Kidney epithelial cell (primary cell): ENCODE measurements around the gene FAM47E. TPM values are rescaled to one million over a fixed set of nuclear protein-coding genes. Genes with fewer than 3 reads are reported as not detected.
A peak's percentile ranks its signal among the peaks of the same experiment; 100 is the strongest.

Experiments
- DNase-seq: peaks from one replicate; pipeline ENCODE4 v3.0.0-alpha.2; 2010; ENCODE audit warnings: low read depth
- H3K27me3 ChIP-seq: 2 replicates; pipeline ENCODE4 v1.6.0; 2011; ENCODE audit warnings: low read length; ENCODE audit not compliant: control insufficient read depth, insufficient read depth
- H3K36me3 ChIP-seq: 2 replicates; pipeline ENCODE4 v1.5.1; 2011; ENCODE audit warnings: low read length; ENCODE audit not compliant: control insufficient read depth, insufficient read depth
- H3K4me3 ChIP-seq: 2 replicates; pipeline ENCODE4 v1.5.1; 2011; ENCODE audit warnings: low read depth, mild to moderate bottlenecking, control low read depth, low read length
- total RNA-seq: library from RNA; depleted of rRNA; stranded (reverse); fragments of >200 nt; gene quantifications from 2 replicates; pipeline ENCODE4 v1.2.3, GENCODE V29; 2015
- TF ChIP-seq, protein P1 (sequence below): IDR thresholded peaks from 2 replicates; pipeline ENCODE4 v1.5.1; 2011; ENCODE audit warnings: mild to moderate bottlenecking, moderate library complexity, low read length, control low read depth, inconsistent platforms; ENCODE audit not compliant: insufficient read depth, poor library complexity, severe bottlenecking

The FAM47E gene
- total RNA-seq, 1 donor from 2014 or later, result 2.3 TPM

- DNase-seq, result no peak
- Histone ChIP-seq H3K27me3 (peaks cover 13% of the 10 kb centered on the region), H3K4me3 (peak overlapping the region; percentile 62), H3K36me3 (no peaks in the 10 kb centered on the region)
- TF ChIP-seq, protein P1, sequence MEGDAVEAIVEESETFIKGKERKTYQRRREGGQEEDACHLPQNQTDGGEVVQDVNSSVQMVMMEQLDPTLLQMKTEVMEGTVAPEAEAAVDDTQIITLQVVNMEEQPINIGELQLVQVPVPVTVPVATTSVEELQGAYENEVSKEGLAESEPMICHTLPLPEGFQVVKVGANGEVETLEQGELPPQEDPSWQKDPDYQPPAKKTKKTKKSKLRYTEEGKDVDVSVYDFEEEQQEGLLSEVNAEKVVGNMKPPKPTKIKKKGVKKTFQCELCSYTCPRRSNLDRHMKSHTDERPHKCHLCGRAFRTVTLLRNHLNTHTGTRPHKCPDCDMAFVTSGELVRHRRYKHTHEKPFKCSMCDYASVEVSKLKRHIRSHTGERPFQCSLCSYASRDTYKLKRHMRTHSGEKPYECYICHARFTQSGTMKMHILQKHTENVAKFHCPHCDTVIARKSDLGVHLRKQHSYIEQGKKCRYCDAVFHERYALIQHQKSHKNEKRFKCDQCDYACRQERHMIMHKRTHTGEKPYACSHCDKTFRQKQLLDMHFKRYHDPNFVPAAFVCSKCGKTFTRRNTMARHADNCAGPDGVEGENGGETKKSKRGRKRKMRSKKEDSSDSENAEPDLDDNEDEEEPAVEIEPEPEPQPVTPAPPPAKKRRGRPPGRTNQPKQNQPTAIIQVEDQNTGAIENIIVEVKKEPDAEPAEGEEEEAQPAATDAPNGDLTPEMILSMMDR, result no peak
Measured at GRCh38 chr4:76252271-76252653, 741 bp downstream of the FAM47E start.

DNA sequence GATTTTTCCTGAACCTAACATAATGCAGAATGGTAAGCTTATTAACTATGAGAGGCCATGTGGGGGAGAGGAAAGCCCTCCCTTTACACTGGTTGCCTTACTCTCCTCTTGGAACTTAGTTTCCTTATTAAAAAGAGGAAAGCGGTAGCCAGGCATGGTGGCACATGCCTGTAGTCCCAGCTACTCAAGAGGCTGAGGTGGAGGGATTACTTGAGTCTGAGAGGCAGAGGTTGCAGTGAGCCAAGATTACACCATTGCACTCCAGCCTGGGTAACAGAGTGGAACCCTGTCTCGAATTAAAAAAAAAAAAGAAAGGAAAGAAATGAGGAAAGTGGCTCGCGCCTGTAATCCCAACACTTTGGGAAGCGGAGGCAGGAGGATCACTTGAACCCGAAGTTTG lies 2.0 kb downstream of the FAM47E start:
- peaks cover 13% of the 10 kb centered on the region for H3K27me3 ChIP-seq
- no peak for DNase-seq
- TF ChIP-seq, protein P1, result no peak
- H3K36me3 ChIP-seq, result no peaks in the 10 kb centered on the region
- H3K4me3 ChIP-seq, result no peak overlapping the region

- H3K27me3 ChIP-seq, result peaks cover 13% of the 10 kb centered on the region
- H3K36me3 ChIP-seq, result no peaks in the 10 kb centered on the region
- no peak overlapping the region for H3K4me3 ChIP-seq
- DNase-seq, result no peak
- TF ChIP-seq, protein P1, result no peak
Measured at GRCh38 chr4:76256032-76256431, 4.5 kb downstream of the FAM47E start.

DNA sequence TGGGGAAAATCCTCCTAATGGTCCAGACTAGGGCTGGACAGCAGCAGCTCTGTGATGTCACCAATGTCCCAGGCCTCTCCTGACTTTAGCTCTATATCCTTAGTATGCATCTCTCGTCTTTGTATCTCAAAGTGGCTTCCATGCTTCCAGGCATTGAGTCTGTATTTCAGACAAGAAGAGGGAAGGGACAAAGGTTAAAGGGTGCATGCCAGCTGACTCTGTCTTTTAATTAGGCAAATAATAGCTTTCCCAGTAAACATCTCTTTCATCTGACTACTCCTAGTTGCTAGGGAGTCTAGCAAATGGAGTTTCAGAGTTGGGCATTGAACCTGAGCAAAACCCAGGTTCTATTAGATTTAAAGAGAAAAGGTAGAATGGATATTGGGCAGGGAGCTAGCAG lies 5.4 kb downstream of the FAM47E start:
- Histone ChIP-seq H3K4me3 (no peak overlapping the region), H3K27me3 (peaks cover 4% of the 10 kb centered on the region), H3K36me3 (no peaks in the 10 kb centered on the region)
- TF ChIP-seq, protein P1, result no peak
- DNase-seq, result no peak

DNA sequence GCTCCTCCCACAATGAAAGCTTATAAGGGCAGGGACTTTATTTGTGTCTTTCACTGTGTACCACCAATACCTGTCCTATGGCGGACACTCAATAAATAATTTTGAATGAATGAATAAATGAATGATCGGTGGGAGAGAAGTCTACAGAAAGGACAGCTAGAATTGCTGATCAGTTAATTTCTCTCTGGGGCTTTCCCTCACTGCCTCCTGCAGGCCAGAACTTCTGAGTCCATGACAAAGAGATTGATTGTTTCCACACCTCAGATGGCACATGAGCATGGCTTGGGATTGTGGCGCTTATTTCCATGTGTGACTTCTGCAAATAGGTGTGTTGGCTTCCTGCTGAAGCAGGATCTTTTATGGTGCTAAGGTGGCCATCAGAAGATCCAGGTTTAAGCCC lies 6.3 kb downstream of the FAM47E start:
- Histone ChIP-seq H3K4me3 (no peak overlapping the region), H3K36me3 (no peaks in the 10 kb centered on the region), H3K27me3 (no peaks in the 10 kb centered on the region)
- TF ChIP-seq, protein P1, result no peak
- DNase-seq, result no peak

DNA sequence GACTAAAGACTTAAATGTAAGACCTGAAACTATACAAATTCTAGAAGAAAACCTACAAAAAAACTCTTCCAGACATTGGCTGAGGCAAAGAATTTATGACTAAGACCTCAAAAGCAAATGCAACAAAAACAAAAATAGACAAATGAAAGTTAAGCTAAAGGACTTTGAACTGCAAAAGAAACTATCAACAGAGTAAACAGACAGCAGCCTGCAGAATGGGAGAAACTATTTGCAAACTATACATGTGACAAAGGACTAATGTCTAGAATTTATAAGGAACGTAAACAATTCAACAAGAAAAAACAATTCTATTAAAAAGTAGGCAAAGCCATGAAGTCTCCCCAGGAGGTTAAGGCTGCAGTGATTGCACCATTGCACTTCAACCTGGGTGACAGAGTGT lies 9.1 kb downstream of the FAM47E start:
- Histone ChIP-seq H3K4me3 (no peak overlapping the region), H3K27me3 (no peaks in the 10 kb centered on the region), H3K36me3 (no peaks in the 10 kb centered on the region)
- TF ChIP-seq, protein P1, result no peak
- DNase-seq, result no peak
